Thoracic aorta (tissue), 2 donors: ENCODE data around the gene HDGFL3. TPM values are rescaled to one million over a fixed set of nuclear protein-coding genes. Genes with fewer than 3 reads are reported as not detected.

ENCODE experiments used
- ATAC-seq: fragments of 150-250 bp; one replicate; pipeline ENCODE4 v1.8.0; 2017; ENCODE audit warnings: low read depth; ENCODE audit not compliant: insufficient number of reproducible peaks, low FRiP score
- DNase-seq: peaks from one replicate; pipeline ENCODE4 v3.0.0-alpha.2; 2020; ENCODE audit warnings: low spot score
- H3K27ac ChIP-seq, 2 donors: fragments of 200-600 bp; sonication (generic); 1 replicate in 1 of 2; 2 replicates in 1 of 2; pipeline ENCODE4 v1.5.1; 2016; ENCODE audit warnings: mild to moderate bottlenecking in 2 of 2, moderate library complexity in 2 of 2
- H3K27me3 ChIP-seq: fragments of 200-600 bp; sonication (generic); replicated peaks from 2 replicates; pipeline ENCODE4 v1.6.0; 2016; ENCODE audit warnings: mild to moderate bottlenecking; ENCODE audit not compliant: insufficient read depth
- H3K36me3 ChIP-seq: fragments of 200-600 bp; sonication (generic); one replicate; pipeline ENCODE4 v1.5.1; 2016
- H3K4me1 ChIP-seq, 2 donors: fragments of 200-600 bp; sonication (generic); 1 replicate in 1 of 2; 2 replicates in 1 of 2; pipeline versions ENCODE4 v1.5.1 to v1.6.0; 2016; ENCODE audit warnings: low read depth in 2 of 2, mild to moderate bottlenecking in 1 of 2; ENCODE audit not compliant: control insufficient read depth in 1 of 2
- H3K4me3 ChIP-seq: fragments of 200-600 bp; sonication (generic); 2 replicates; pipeline ENCODE4 v1.5.1; 2016; ENCODE audit warnings: mild to moderate bottlenecking
- H3K9me3 ChIP-seq: fragments of 200-600 bp; sonication (generic); 2 replicates; pipeline ENCODE4 v1.5.1; 2016
- CTCF ChIP-seq: fragments of 200-600 bp; sonication (generic); IDR thresholded peaks from one replicate; pipeline ENCODE4 v1.5.1; 2019; ENCODE audit warnings: antibody characterized with exemption
- total RNA-seq, 2 donors: library from RNA; depleted of rRNA; stranded (reverse); fragments of >200 nt; gene quantifications; one replicate each; pipeline versions ENCODE4 v1.1.0 to v1.2.3, GENCODE V29; 2016

The HDGFL3 gene
- total RNA-seq, 2 donors from 2014 or later, result 19.6 to 118 TPM

GRCh38 chr15:83209333-83209732, 1.7 kb upstream of the HDGFL3 start:
- no peak overlapping the region for H3K27ac ChIP-seq
- DNase-seq (no peak), ATAC-seq (no peak)
- H3K9me3 ChIP-seq, result no peaks in the 10 kb centered on the region
- H3K36me3 ChIP-seq, result no peaks in the 10 kb centered on the region
- no peak for TF ChIP-seq CTCF
- no peaks in the 10 kb centered on the region for H3K27me3 ChIP-seq
- H3K4me3 ChIP-seq, result no peak overlapping the region
- peaks cover 4 to 21% of the 10 kb centered on the region in 2 donors for H3K4me1 ChIP-seq

GRCh38 chr15:83208367-83208661, 691 bp upstream of the HDGFL3 start:
- Histone ChIP-seq H3K27me3 (no peaks in the 10 kb centered on the region), H3K36me3 (no peaks in the 10 kb centered on the region), H3K27ac (peak overlapping the region; percentile 50 to 91), H3K9me3 (no peaks in the 10 kb centered on the region), H3K4me3 (peak overlapping the region; percentile 94), H3K4me1 (peaks cover 4 to 22% of the 10 kb centered on the region in 2 donors)
- no peak for TF ChIP-seq CTCF
- ATAC-seq (no peak), DNase-seq (no peak)

- ATAC-seq (no peak), DNase-seq (no peak)
- Histone ChIP-seq H3K36me3 (no peaks in the 10 kb centered on the region), H3K27me3 (no peaks in the 10 kb centered on the region), H3K4me3 (peak overlapping the region; percentile 94), H3K4me1 (peaks cover 6 to 32% of the 10 kb centered on the region in 2 donors), H3K27ac (peak overlapping the region; percentile 88 to 91), H3K9me3 (no peaks in the 10 kb centered on the region)
- no peak for TF ChIP-seq CTCF
Measured at GRCh38 chr15:83207009-83207659, 489 bp downstream of the HDGFL3 start.

- DNase-seq, result no peak
Measured at GRCh38 chr15:83206526-83207008, 1.1 kb downstream of the HDGFL3 start.

More at GRCh38 chr15:83206526-83207008, 1.1 kb downstream of the HDGFL3 start:
- Histone ChIP-seq H3K4me1 (peaks cover 6 to 38% of the 10 kb centered on the region in 2 donors), H3K27ac (peak overlapping the region; percentile 88 to 91), H3K27me3 (no peaks in the 10 kb centered on the region), H3K4me3 (peak overlapping the region; percentile 94), H3K36me3 (no peaks in the 10 kb centered on the region), H3K9me3 (no peaks in the 10 kb centered on the region)
- ATAC-seq, result no peak
- TF ChIP-seq CTCF, result no peak
